Activated T-helper 2 cell treated with anti-CD3 and anti-CD28 coated beads, Interferon-gamma antibody, Interleukin-2, Interleukin-4, amounts not matched to agents 10 μg/mL and 5 μg/mL and 100 μg/mL, durations not matched to agents 14 hours and 24 hours and 36 hours (primary cell): Measurements from ENCODE around the gene CELF4. TPM values are rescaled to one million over a fixed set of nuclear protein-coding genes. Genes with fewer than 3 reads are reported as not detected.

Experiments used
- DNase-seq: peaks from one replicate; pipeline ENCODE4 v3.0.0; 2021; ENCODE audit warnings: low spot score
- H3K27ac Mint-ChIP-seq: one replicate; pipeline ENCODE4 v1.8.0; 2021; ENCODE audit warnings: mixed read lengths
- H3K27me3 Mint-ChIP-seq: one replicate; pipeline ENCODE4 v1.8.0; 2021; ENCODE audit warnings: low read depth, mixed read lengths
- H3K36me3 Mint-ChIP-seq: one replicate; pipeline ENCODE4 v1.8.0; 2021; ENCODE audit warnings: low read depth, mixed read lengths
- H3K4me1 Mint-ChIP-seq: one replicate; pipeline ENCODE4 v1.8.0; 2021; ENCODE audit warnings: low read depth, mixed read lengths
- H3K4me3 Mint-ChIP-seq: one replicate; pipeline ENCODE4 v1.8.0; 2021; ENCODE audit warnings: low read depth, mild to moderate bottlenecking, moderate library complexity, mixed read lengths
- H3K9me3 Mint-ChIP-seq: one replicate; pipeline ENCODE4 v1.8.0; 2021; ENCODE audit warnings: mixed read lengths
- intact Hi-C: fragments of 100-400 bp; cut with micrococcal nuclease; formaldehyde crosslinking; loops from one replicate; pipeline ENCODE4 v1.15.1; 2023
- total RNA-seq: library from RNA; stranded (reverse); gene quantifications from 2 replicates; pipeline ENCODE4 v1.2.3, GENCODE V29; 2022

The CELF4 gene
- total RNA-seq, 1 donor from 2014 or later, result not detected

DNA sequence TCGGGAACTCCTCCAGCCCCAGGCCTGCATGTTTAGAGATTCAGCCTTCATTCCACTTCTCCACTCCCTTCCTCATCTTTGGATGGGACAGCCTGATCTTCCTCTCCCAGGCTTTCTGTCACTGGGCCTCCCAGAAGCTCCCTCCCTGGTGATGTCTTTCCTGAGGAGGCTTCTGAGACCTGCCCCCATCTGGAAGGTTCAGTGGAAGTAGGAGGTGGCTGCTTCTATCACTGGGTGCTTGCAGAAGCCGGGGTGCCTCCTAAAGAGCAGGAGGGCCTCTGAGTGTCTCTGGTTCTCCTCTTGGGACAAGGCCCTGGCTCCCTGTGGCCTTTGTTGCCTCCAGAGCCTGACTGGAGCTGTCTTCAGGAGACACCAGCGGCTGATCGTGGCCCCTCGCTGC, 108.7 kb downstream of the CELF4 start:
- no peak for DNase-seq
- Mint-ChIP-seq H3K36me3 (no peaks in the 10 kb centered on the region), H3K4me1 (no peaks in the 10 kb centered on the region), H3K27me3 (no peaks in the 10 kb centered on the region), H3K9me3 (no peaks in the 10 kb centered on the region), H3K27ac (no peak overlapping the region), H3K4me3 (no peak overlapping the region)
- intact Hi-C loops, result no loop called here

DNA sequence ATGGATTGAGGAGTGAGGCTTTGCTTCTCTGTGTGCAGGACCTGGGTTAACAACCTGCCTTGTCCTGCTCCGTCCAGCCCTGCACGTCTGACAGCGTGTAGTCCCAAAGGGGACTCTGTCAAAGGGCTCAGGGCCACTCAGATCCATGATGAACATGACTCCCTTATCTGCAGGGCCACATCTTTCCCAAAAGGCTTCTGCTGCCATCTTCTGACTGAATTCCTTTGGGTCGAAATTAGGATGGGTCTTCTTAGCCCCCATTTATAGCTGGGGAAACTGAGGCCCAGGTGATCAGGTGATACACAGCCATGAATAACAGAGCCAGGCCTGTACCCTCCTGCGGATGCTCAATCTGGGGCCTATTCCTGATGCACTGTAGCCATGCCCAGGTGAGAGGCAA, 109.2 kb downstream of the CELF4 start:
- Mint-ChIP-seq H3K4me1 (no peaks in the 10 kb centered on the region), H3K27me3 (no peaks in the 10 kb centered on the region), H3K27ac (no peak overlapping the region), H3K9me3 (no peaks in the 10 kb centered on the region), H3K4me3 (no peak overlapping the region), H3K36me3 (no peaks in the 10 kb centered on the region)
- intact Hi-C loops, result no loop called here
- no peak for DNase-seq

DNA sequence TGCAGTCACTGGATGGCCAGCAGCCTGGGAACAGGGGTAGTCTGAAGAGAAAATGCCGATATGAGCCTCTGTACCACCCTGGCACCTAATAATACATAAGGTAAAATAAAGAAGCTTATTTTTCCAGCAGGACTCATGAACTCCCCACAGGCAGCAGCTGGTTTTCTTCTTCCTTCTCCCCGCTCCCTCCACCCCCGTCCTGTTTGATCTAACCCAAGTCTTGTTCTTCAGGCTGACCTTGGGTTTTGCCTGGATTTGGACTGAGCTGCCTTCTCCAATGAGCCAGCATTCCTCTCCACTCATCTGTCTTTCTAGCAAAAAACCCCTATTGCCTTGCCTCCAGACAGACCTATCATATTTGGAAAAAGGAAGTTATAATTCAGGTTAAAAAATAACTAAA, 111.8 kb downstream of the CELF4 start:
- DNase-seq, result no peak
- no peaks in the 10 kb centered on the region for H3K4me1 Mint-ChIP-seq
- no peaks in the 10 kb centered on the region for H3K36me3 Mint-ChIP-seq
- H3K4me3 Mint-ChIP-seq, result no peak overlapping the region
- H3K9me3 Mint-ChIP-seq, result no peaks in the 10 kb centered on the region
- no peak overlapping the region for H3K27ac Mint-ChIP-seq
- H3K27me3 Mint-ChIP-seq, result no peaks in the 10 kb centered on the region
- intact Hi-C loops, result no loop called here

DNA sequence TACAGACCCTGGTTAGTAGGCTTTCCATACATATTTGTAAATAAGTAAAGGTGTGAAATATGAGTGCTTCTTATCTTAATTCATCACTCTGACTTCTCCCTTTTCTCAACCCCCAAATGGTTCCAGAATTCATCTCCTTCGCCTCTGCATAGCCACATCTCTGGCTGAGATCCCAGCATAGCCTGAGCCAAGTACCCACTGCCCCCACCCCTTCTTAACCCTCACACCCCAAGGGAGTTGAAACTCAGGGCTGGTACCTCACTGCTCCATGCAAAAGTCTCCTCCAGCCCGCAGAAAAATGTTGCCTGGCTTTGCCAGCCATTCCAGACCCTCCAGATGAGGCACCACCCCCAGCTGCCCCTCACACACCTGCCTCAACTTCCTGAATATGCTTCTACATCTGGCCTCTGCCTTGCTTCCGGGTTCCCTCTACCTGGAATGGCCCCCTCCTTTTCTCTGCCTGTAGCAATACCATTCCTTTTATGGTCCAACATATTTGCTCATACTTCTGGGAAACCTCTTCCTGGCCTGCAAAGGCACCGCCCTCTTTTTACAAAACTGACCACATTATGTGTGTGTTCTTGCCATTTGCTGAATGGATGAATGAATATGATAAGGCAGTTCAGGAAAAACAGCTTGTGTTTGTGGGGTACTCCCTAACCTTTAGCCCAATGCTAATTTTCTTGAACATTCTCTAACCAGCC, 112.8 kb downstream of the CELF4 start:
- Mint-ChIP-seq H3K27me3 (no peaks in the 10 kb centered on the region), H3K4me1 (no peaks in the 10 kb centered on the region), H3K36me3 (no peaks in the 10 kb centered on the region), H3K9me3 (no peaks in the 10 kb centered on the region), H3K4me3 (no peak overlapping the region), H3K27ac (no peak overlapping the region)
- intact Hi-C loops, result no loop called here
- no peak for DNase-seq

DNA sequence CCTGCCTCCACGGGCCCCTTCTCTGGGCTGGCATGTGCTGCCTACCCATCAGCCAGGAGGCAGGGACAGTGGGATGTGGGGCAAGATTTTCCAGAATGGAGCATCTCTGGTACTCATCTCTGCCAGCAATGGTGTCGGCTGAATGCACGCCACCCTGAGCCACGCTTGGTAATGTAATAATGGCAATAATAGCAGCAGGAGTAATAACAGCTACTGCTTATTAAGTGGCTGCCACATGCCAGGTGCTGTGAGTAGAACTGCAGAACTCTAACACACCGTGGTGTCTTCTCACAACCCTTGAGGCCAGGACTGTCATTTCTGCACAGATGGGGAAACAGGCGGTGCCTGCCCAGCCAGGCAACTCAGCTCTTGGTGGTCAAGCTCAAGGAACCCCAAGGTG, 113.6 kb downstream of the CELF4 start:
- no peak overlapping the region for H3K4me3 Mint-ChIP-seq
- no peak for DNase-seq
- intact Hi-C loops, result no loop called here
- H3K36me3 Mint-ChIP-seq, result no peaks in the 10 kb centered on the region
- H3K27ac Mint-ChIP-seq, result no peak overlapping the region
- H3K4me1 Mint-ChIP-seq, result no peaks in the 10 kb centered on the region
- H3K27me3 Mint-ChIP-seq, result no peaks in the 10 kb centered on the region
- H3K9me3 Mint-ChIP-seq, result no peaks in the 10 kb centered on the region

DNA sequence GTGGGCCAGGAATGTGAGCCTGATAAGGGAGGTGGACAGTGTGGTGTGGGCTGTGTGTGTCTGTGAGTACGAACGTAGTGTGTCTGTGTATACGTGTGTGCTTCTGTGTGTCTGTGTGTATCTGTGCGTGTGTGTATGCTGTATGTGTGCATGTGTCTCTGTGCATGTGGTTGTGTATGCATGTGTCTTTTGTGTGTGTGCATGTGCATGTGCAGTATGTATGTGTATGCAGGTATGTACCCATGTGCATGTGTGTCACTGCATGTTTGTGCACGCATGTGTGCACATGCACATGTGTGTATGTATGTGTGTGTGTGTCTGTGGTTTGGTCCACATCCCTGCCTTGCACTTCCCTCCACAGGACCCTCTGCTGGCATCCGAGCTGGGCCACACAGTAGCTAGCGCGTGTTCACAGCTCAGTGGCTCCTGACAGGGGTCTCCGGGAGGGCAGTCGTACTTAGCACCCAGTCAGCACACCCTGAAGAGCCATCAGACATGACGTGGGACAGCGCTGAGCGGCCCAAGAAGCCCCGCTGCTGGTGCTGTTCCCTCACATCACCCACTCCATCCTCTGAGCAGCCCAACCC, 114.3 kb downstream of the CELF4 start:
- no peaks in the 10 kb centered on the region for H3K4me1 Mint-ChIP-seq
- no peaks in the 10 kb centered on the region for H3K36me3 Mint-ChIP-seq
- H3K4me3 Mint-ChIP-seq, result no peak overlapping the region
- H3K27ac Mint-ChIP-seq, result no peak overlapping the region
- H3K27me3 Mint-ChIP-seq, result no peaks in the 10 kb centered on the region
- no peak for DNase-seq
- intact Hi-C loops, result no loop called here
- H3K9me3 Mint-ChIP-seq, result no peaks in the 10 kb centered on the region

DNA sequence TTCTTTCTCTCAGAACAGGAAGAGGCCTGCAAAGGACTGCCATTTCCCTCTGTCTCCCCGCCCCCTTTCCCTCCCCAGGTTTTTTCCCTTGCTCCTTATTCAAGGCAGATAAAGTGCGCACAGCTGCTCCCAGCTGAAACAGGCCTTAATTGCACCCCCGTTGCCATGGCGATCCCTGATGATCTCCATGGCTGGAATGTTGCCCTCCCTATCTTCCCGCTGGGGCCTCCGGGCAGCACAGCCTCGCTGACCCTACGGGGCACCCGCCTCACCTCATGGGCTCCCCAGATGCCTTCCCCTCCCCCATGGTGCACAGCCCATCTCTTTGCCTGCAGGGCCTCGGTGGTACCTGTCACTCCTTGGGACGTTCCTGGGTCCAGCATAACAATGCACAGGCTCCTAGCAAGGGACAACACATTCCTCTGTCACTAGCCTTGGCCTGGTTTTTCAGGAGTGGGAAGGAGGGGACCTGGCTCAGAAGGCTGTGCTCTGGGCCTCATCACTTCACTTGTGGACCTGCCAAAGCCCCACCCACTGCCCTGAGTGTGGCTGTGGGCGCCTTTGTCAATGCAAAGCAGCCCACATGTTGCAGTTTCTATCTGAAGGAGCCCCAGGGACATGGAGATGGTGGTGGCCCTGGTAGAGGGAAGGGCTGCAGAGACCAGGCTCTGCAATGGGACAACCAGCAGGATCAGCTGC, 115.0 kb downstream of the CELF4 start:
- no peak for DNase-seq
- no peak overlapping the region for H3K4me3 Mint-ChIP-seq
- intact Hi-C loops, result no loop called here

DNA sequence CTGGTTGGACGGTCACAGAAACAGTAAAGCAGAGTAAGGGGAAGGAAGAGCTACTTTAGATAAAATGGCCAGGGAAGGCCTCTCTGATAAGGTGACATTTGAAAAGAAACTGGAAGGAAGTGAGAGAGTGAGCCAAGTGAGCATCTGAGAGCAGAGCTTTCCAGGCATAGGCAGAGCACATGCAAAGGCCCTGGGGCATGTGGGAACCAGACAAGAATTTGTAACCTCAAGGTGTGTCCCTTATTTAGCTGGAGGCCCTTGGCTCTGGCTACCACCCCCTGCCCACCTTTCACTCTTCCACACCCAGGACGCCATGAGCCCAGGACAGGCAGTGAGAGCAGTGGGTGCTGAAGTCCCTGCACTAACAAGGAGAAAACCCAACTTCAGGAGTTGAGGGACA, 116.0 kb downstream of the CELF4 start:
- Mint-ChIP-seq H3K36me3 (no peaks in the 10 kb centered on the region), H3K4me3 (no peak overlapping the region), H3K4me1 (peaks cover 3% of the 10 kb centered on the region), H3K27me3 (no peaks in the 10 kb centered on the region), H3K27ac (no peak overlapping the region), H3K9me3 (no peaks in the 10 kb centered on the region)
- no peak for DNase-seq
- intact Hi-C loops, result loop anchor here (10.0 kb wide), 1 partner anchor 85 kb away; no protein-coding TSS in a partner anchor

More for the DNA sequence above, 115.0 kb downstream of the CELF4 start:
- no peak overlapping the region for H3K27ac Mint-ChIP-seq
- no peaks in the 10 kb centered on the region for H3K27me3 Mint-ChIP-seq
- no peaks in the 10 kb centered on the region for H3K36me3 Mint-ChIP-seq
- H3K9me3 Mint-ChIP-seq, result no peaks in the 10 kb centered on the region
- no peaks in the 10 kb centered on the region for H3K4me1 Mint-ChIP-seq

DNA sequence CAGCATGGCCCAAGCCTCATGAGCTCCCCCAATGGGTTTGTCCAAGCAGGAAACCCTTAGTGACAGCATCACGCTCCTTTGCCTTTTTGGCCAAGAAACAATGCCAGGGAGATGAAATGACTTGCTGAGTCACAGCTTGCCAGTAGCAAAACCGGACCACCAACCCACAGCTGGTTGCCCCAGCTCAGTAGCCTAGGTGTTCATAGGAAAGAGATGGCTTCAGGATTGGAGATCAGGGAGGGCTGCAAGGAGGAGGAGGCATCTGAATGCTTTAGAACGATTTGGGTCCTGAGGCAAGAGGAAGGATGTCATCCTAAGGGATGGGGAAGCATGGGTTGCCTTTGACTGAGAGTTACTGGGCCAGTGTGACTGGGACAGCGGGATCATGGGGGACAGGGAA, 116.7 kb downstream of the CELF4 start:
- H3K9me3 Mint-ChIP-seq, result no peaks in the 10 kb centered on the region
- no peak overlapping the region for H3K4me3 Mint-ChIP-seq
- H3K36me3 Mint-ChIP-seq, result no peaks in the 10 kb centered on the region
- no peaks in the 10 kb centered on the region for H3K27me3 Mint-ChIP-seq
- intact Hi-C loops, result loop anchor here (10.0 kb wide), 1 partner anchor 86 kb away; no protein-coding TSS in a partner anchor
- peaks cover 3% of the 10 kb centered on the region for H3K4me1 Mint-ChIP-seq
- H3K27ac Mint-ChIP-seq, result no peak overlapping the region
- DNase-seq, result no peak

DNA sequence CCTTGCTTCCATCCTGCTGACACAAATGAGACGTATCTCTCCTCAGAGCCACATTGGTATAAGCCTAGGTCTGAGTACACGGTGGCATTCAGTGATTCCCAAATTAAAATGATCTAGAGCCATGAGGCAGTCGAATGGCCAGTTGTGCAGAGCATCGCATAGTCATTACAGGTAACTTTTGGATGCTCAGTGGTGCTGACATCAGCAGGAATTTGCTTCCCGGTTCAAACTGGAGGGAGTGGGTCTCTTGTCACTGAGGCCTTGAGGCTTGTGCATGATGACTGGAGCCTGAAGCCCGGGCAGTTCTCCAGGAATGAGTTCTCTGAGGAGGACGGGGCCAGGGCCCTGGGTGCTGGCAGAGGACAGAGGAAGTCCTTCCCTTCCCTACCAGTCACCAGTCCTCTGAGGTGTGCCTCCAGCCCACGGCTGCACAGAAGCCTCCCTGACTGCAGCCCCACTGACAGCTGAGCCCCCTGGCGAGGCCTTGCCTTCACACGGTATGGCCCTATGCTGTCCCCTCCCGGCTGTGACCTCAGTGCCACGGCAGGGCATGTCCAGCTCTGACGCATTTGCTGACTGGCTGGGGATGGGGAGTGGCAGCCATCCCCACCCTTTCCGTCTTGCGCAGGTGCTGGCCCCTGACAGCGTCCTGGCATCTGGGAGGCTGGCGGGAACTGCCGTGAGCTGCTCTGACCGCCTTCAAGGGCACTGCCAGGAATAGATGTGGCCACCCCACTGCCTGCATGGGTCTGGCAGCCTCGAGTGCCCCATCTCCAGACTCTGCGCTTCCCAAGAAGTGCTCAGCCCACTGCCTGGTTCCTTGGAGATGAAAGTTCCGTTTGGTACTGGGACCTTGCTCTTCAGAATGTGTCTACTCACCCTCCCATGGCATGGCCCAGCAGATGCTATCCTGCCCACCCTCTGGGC, 117.4 kb downstream of the CELF4 start:
- no peaks in the 10 kb centered on the region for H3K36me3 Mint-ChIP-seq
- intact Hi-C loops, result loop anchor here (10.0 kb wide), 1 partner anchor 87 kb away; no protein-coding TSS in a partner anchor
- no peak overlapping the region for H3K4me3 Mint-ChIP-seq
- H3K4me1 Mint-ChIP-seq, result peaks cover 3% of the 10 kb centered on the region
- no peak overlapping the region for H3K27ac Mint-ChIP-seq
- no peak for DNase-seq
- no peaks in the 10 kb centered on the region for H3K27me3 Mint-ChIP-seq
- H3K9me3 Mint-ChIP-seq, result no peaks in the 10 kb centered on the region

DNA sequence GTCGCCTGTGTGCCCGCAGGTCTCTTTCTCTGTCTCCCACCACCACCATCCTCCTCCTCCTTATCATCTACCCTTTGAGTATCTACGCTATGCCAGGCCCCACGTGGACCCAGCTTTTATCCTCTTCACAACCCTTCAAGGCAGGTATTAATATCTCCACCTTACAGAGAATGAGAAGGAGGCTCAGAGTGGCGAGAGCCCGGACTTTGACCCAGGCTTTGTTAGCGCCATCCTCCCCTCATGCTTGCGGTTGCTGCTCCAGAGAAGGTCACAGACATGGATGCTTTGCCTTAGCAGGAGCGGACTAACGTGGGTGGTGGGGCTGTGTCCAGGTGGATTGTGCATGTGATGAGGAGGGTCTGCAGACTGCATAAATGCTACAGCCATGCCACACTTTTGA, 119.8 kb downstream of the CELF4 start:
- Mint-ChIP-seq H3K4me3 (no peak overlapping the region), H3K36me3 (no peaks in the 10 kb centered on the region), H3K9me3 (no peaks in the 10 kb centered on the region), H3K4me1 (peaks cover 3% of the 10 kb centered on the region), H3K27ac (no peak overlapping the region), H3K27me3 (no peaks in the 10 kb centered on the region)
- intact Hi-C loops, result loop anchor here (10.0 kb wide), 1 partner anchor 89 kb away; no protein-coding TSS in a partner anchor
- DNase-seq, result no peak

DNA sequence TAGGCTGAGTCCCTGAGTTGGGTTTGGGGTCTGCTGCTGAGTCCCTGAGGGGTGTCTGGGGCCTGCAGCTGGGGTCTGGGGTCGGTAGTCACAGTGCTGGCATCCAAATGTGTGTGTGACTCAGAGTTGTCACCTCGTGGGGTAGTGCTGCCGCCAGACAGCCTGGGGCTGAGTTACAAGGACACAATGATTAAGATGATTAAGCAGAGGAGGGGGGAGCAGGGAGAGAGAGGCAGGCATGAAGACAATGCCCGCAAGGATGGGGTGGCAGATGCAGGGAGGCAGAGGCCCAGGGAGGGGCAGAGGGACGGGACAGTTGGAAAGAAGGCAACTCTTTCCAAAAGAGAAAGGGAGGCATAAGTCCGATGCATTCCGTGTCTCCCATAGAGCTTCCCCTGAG, 120.2 kb downstream of the CELF4 start:
- no peaks in the 10 kb centered on the region for H3K27me3 Mint-ChIP-seq
- peaks cover 3% of the 10 kb centered on the region for H3K4me1 Mint-ChIP-seq
- H3K36me3 Mint-ChIP-seq, result no peaks in the 10 kb centered on the region
- no peak overlapping the region for H3K27ac Mint-ChIP-seq
- no peaks in the 10 kb centered on the region for H3K9me3 Mint-ChIP-seq
- DNase-seq, result no peak
- no peak overlapping the region for H3K4me3 Mint-ChIP-seq
- intact Hi-C loops, result loop anchor here (10.0 kb wide), 1 partner anchor 89 kb away; no protein-coding TSS in a partner anchor
